Fibroblast of skin of abdomen (primary cell): ENCODE results near the gene RAB7B.
A peak's percentile ranks its signal among the peaks of the same experiment; 100 is the strongest.
"Not testable (repeated sequence)": the region's sequence is repeated elsewhere in the genome, so short reads cannot be mapped to it uniquely, and the experiment has no call there.

ENCODE experiments used
- DNase-seq: peaks from one replicate; pipeline ENCODE4 v3.0.0-alpha.2; 2013

The RAB7B gene

GRCh38 chr1:206022766-206023165, 19.6 kb upstream of the RAB7B start:
- no peak for DNase-seq

GRCh38 chr1:206021626-206022365, 18.6 kb upstream of the RAB7B start:
- DNase-seq: peak; percentile 65

- no peak for DNase-seq
These were observed 17.9 kb upstream of the RAB7B start for GRCh38 chr1:206021008-206021625.

- no peak for DNase-seq
These were observed 17.3 kb upstream of the RAB7B start for GRCh38 chr1:206020393-206021007.

- no peak for DNase-seq
These were observed 11.9 kb upstream of the RAB7B start for GRCh38 chr1:206015071-206015470.

GRCh38 chr1:206014601-206015000, 11.4 kb upstream of the RAB7B start:
- DNase-seq: no peak

GRCh38 chr1:206013026-206013795, 10.0 kb upstream of the RAB7B start:
- no peak for DNase-seq

- no peak for DNase-seq
These were observed 9.1 kb upstream of the RAB7B start for GRCh38 chr1:206012086-206012859.

GRCh38 chr1:206011057-206011456, 7.9 kb upstream of the RAB7B start:
- no peak for DNase-seq

GRCh38 chr1:206010060-206010459, 6.9 kb upstream of the RAB7B start:
- DNase-seq: no peak

GRCh38 chr1:206006946-206007345, 3.8 kb upstream of the RAB7B start:
- DNase-seq: no peak

GRCh38 chr1:206005778-206006180, 2.6 kb upstream of the RAB7B start:
- DNase-seq: no peak

- no peak for DNase-seq
These were observed 2.0 kb upstream of the RAB7B start for GRCh38 chr1:206005234-206005633.

- peak; percentile 19 for DNase-seq
These were observed 1.6 kb upstream of the RAB7B start for GRCh38 chr1:206004826-206005225.

- no peak for DNase-seq
These were observed 932 bp upstream of the RAB7B start for GRCh38 chr1:206003854-206004800.

GRCh38 chr1:206002160-206002559, 1.0 kb downstream of the RAB7B start:
- DNase-seq: no peak

- peak; percentile 94 for DNase-seq
These were observed 1.7 kb downstream of the RAB7B start for GRCh38 chr1:206001476-206001888.

- no peak for DNase-seq
These were observed 2.4 kb downstream of the RAB7B start for GRCh38 chr1:206000641-206001339.

GRCh38 chr1:205998457-205999241, 4.5 kb downstream of the RAB7B start:
- DNase-seq: no peak

GRCh38 chr1:205996641-205997040, 6.6 kb downstream of the RAB7B start:
- not testable (repeated sequence) for DNase-seq
